ENCODE data around the gene CAMSAP1. TPM values are rescaled to one million over a fixed set of nuclear protein-coding genes. Genes with fewer than 3 reads are reported as not detected.

CAMSAP1 gene
- total and polyA plus RNA-seq, 10 of the 15 experiments (the other 5 are each of a cell fraction or from before 2014, with no cell fraction given): 1.4 to 24.7 (median 8.0) TPM

DNA sequence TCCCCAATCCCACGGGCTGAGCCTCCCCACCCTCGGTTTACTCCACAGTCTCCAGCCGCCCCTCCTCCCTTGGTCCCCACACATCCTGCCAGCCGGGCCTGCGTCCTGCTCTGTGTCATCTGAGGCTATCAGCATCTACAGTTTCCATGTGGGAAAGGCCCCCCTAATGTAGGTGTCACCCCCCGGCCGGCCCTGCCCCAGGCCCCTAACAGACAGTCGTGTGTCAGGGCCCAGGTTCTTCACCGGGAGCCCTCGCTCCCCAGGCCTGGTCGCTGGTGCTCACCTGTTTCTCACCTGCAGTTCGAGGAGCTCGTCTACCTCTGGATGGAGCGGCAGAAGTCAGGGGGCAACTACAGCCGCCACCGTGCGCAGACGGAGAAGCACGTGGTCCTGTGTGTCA lies 142.6 kb downstream of the CAMSAP1 start:
- H3K9ac ChIP-seq (ENCODE audit: control insufficient read depth, insufficient read depth, low read length): no peak overlapping the region
- H3K36me3 ChIP-seq (ENCODE audit: control insufficient read depth in 2 of 2, insufficient read depth in 2 of 2, low read length in 1 of 2): no peaks in the 10 kb centered on the region
- RAD21 ChIA-PET (ENCODE audit: unreplicated experiment): no interaction called here
- no peak for TF ChIP-seq ZBTB4 (CRISPR knock-in tag; IDR thresholded peaks at IDR 0.05)
- TF ChIP-seq MEF2A (IDR thresholded peaks at IDR 0.05; ENCODE audit: insufficient read depth, low read depth, low read length): no peak
- no peak for TF ChIP-seq NR2C1 (IDR thresholded peaks at IDR 0.05)
- no peak for TF ChIP-seq ZNF384 (IDR thresholded peaks at IDR 0.05; ENCODE audit: borderline replicate concordance, low read depth, low read length)
- no peak for TF ChIP-seq RB1 (IDR thresholded peaks at IDR 0.05; ENCODE audit: borderline replicate concordance)
- TF ChIP-seq SMAD5 (IDR thresholded peaks at IDR 0.05; ENCODE audit: low read depth): no peak
- TF ChIP-seq GATAD2B (conservative IDR thresholded peaks at IDR 0.05; ENCODE audit: low read depth): no peak
- no TSS peak for BruUV-seq (replicated peaks)
- H3K79me2 ChIP-seq (ENCODE audit: control insufficient read depth, insufficient read depth, low read length): no peaks in the 10 kb centered on the region
- in situ Hi-C loops (cut with MboI) (no loop called here), intact Hi-C loops (cut with micrococcal nuclease; ENCODE audit: unreplicated experiment) (no loop called here)
- no peaks in the 10 kb centered on the region for H3K27me3 ChIP-seq (replicated peaks in 1 of 2; ENCODE audit: control insufficient read depth in 2 of 2, insufficient read depth in 2 of 2, low read length in 1 of 2)
- no peak overlapping the region for H3K4me3 ChIP-seq
- no peak overlapping the region for H2AFZ ChIP-seq (ENCODE audit: control insufficient read depth, low read depth, low read length)
- H3K4me1 ChIP-seq (ENCODE audit: control insufficient read depth, insufficient read depth, low read length): no peaks in the 10 kb centered on the region
- H3K9me3 ChIP-seq (replicated peaks; ENCODE audit: control insufficient read depth, insufficient read depth, low read length): no peaks in the 10 kb centered on the region; the same call in 2 of the 3 replicates
- no peak for FAIRE-seq
- WGBS (ENCODE audit: insufficient coverage, insufficient replicate concordance, low lambda C conversion rate, missing lambda C conversion rate): 55% methylated on average over 19 of the region's 19 CpGs
- ATAC-seq: no peak
- H3K4me2 ChIP-seq (ENCODE audit: control insufficient read depth, insufficient read depth): no peak overlapping the region
- no peaks in the 10 kb centered on the region for H4K20me1 ChIP-seq (ENCODE audit: control insufficient read depth, insufficient read depth)
- SMC1A ChIA-PET (ENCODE audit: uncharacterized antibody, unreplicated experiment): no interaction called here
- no peak overlapping the region for H3K27ac ChIP-seq (ENCODE audit: control insufficient read depth, insufficient read depth)
- CTCF ChIA-PET: no interaction called here
- POLR2A ChIA-PET: no interaction called here
- no peak for DNase-seq (ENCODE audit: low read depth, low spot score)
